GM21737 (cell line): ENCODE data around the gene COPB1.
A peak's percentile ranks its signal among the peaks of the same experiment; 100 is the strongest.
"Not testable (repeated sequence)": the region's sequence is repeated elsewhere in the genome, so short reads cannot be mapped to it uniquely, and the experiment has no call there.

Source experiments
- ATAC-seq: cut with Tn5 transposase; IDR thresholded peaks from one replicate; pipeline ENCODE4 v1.9.1; 2021; ENCODE audit warnings: mild to moderate bottlenecking, moderate library complexity; ENCODE audit not compliant: unreplicated experiment

The COPB1 gene, protein sequence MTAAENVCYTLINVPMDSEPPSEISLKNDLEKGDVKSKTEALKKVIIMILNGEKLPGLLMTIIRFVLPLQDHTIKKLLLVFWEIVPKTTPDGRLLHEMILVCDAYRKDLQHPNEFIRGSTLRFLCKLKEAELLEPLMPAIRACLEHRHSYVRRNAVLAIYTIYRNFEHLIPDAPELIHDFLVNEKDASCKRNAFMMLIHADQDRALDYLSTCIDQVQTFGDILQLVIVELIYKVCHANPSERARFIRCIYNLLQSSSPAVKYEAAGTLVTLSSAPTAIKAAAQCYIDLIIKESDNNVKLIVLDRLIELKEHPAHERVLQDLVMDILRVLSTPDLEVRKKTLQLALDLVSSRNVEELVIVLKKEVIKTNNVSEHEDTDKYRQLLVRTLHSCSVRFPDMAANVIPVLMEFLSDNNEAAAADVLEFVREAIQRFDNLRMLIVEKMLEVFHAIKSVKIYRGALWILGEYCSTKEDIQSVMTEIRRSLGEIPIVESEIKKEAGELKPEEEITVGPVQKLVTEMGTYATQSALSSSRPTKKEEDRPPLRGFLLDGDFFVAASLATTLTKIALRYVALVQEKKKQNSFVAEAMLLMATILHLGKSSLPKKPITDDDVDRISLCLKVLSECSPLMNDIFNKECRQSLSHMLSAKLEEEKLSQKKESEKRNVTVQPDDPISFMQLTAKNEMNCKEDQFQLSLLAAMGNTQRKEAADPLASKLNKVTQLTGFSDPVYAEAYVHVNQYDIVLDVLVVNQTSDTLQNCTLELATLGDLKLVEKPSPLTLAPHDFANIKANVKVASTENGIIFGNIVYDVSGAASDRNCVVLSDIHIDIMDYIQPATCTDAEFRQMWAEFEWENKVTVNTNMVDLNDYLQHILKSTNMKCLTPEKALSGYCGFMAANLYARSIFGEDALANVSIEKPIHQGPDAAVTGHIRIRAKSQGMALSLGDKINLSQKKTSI

DNA sequence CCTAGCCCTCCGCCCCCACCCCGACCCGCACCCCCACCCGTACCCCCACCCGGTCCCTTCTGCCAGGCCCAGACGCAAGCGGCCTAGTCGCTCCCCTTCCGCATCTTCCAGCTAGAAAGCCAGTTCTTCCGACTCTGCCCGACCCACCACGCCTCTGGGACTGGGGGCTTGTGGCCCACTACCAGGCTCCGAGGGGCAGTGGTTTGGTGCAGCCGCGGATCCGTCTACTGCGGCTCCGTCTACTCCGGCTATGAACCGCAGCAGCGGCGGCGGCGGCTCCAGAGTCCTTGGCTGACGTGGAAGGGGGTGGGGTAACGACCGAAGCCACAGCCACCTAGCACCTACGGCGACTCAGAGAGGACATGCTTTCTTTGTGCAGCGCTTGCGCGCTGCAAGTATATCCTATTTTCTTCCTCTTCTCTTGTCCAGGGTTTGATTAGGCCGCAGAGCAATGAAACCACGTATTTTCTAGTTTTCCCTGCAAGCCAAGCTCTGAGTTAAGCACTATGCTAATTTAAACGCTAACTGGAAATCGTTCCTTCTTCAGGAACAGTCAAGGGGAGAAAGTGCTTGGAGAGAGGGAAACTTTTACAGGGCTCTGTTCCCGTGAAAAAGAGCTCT is at the start of gene COPB1:
Gene COPB1 (minus strand): TSS at position 252 of the 621 bp plus-strand sequence. CDS start 883 bp downstream, outside the sequence.
- peak; percentile 93 for ATAC-seq

DNA sequence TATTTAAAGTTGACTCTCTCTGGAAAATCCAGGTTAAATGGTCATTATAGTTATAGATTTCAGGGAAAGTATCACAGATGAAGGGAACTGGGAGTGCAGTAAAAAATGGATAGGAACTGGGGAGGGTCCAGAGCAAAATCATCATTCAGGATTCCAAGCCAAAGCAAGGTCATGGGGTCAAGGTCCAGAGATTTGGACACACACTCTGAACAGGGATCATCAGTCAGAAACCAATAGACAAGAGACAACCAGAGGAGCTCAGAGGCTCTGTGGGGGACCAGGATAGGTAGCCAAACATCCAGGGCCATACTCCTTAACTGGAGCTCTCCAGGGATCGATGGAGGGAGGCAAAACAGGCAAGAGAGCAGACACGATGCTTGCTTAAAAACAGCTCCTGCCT is 47.8 kb upstream of the COPB1 start:
- ATAC-seq = no peak

DNA sequence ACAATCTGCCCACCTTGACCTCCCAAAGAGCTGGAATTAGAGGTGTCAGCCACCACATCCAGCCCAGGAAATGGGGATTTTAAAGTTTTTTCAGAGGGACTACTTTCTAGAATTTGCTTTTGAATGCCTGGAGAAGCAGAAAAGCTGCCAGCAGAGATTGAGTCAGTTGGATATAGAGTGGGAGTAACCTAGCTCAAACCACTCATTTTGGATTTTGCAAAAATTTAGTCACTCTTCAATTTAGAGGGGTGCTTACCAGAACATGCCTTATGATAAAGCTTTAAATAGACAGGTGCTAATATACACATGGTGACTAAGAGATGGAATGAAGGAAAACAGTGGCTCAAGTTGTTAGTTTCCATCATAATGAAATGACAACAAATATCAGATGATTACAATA is 47.1 kb upstream of the COPB1 start:
- ATAC-seq = no peak

DNA sequence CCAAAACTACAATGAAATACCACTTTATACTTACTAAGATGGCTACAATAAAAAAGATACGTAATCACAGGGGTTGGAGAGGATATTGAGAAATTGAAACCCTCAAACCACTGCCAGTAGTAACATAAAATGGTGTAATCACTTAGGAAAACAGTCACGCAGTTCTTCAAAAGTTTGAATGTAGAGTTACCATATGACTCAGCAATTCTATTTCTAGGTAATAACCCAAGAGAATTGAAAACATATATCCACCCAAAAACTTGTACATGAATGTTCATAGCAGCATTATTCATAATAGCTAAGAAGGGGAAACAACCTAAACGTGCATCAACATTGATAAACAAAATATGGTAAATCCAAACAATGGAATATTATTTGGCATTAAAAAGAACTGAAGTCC is 45.0 kb upstream of the COPB1 start:
- ATAC-seq = no peak

DNA sequence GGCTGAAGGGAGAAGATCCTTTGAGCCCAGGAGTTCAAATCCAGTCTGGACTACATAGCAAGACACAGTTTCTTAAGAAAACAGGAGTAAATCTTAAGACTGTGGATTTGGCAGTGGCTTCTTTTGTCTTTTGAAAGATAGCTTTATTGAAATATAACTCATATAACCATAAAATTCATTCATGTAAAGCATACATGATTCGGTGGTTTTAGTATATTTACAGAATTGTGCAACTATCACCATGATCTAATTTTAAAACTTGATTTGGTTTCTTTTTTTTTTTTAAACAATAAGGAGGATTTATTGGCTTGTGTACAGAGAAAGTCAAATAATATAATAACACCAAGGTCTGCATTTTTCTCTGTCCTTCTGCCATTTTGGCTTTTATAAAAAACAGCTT is 43.6 kb upstream of the COPB1 start:
- no peak for ATAC-seq

DNA sequence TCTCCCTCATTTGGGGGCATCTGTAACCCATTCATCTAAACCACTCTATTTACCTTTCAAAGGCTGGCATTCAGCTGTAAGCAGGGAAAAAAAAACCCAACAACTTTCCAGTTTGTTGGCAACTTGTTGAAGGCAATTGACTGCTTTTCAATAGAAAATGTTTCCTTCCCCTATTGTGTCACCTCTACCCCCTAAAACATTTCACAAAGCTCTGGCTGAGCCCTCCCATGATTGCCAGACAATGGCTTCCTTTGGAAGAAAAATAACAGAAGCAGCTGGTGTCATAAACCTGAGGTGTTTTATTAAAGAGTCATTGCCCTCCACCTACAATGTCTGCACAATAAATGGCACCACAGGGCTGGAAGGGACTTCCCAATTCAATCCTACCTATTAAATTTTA is 42.7 kb upstream of the COPB1 start:
- ATAC-seq = no peak

DNA sequence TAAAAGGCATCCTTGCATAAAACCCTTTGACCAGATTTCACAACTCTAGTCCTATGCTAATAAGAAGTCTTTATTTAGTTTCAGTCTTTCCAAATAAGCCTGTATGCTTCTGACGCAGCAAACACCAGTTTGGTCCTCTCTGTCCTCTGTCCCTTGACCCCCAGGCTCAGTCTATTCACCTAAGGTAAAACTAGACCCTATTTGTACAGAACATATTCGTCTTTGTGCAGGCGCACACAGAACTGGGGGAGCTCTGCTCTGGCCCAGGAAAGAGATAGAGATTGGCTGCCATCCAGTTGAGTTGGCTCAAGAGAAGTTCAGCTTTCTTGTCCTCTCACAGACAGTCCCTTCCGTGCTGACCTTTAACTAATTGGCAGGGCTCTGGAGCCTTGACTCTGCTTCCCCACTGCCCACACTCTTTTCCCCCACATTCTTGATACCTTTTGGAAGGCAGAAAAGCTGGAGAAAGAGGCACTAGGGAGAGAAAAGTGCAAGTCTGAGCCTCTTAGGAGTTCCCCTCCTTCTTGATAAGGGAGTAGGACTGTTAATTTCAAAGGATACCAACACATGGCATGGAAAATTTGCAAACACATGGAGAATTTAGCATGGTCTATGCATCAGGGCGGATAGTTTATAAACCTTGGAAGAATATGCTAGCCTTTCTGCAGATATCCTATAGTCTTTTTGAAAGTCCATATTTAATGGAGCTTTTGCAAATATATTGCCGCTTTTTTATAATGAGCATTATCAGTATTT is 41.8 kb upstream of the COPB1 start:
- no peak for ATAC-seq

DNA sequence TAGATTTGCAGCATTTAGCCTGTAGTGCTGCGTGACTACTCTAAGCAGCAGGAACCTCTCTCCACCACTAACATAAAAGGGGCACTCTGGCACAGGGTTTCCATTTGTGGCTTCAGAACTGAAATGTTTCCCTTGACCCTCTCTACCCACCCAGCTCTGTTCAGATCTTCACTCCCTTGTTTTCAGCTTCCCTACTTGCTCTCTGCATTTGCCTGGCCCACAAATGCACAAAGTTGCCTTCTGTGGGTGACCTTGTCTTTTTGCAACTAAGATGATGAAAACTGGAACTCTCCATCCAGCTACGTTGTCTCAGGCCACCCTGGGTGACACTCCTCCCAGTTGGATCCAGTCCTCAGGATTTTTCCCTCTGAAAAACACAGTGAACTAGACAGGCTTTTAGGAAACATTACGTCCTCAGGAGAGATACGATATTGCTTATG is 40.4 kb upstream of the COPB1 start:
- ATAC-seq = no peak

DNA sequence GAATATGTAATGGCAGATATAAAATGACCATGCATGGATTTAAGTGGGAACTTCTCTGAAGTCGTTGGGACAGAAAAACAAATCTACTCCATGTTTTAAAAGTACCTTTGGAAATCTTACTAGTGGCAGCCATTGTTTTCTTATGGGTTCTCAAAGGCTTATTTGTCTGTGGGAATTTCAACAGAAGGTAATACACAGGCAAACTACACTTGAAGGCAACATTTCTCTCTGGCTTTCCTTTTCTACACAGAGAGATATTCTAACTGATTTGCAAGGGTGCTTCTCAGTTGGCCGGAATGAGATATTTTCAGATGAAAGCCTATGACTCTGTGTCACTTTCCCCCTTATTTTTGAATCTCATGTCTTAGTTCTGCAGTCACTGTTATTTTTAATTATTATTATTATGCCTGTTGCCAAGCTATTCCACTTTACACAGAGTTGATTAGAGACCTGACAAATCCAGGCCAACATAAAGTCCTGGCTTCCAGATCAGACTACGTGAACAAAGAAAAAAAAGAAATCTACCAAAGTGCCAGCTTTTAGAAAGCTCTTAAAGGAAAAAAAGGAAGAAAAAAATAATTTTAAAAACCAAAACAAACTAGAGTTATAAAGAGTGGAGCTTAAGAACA is 39.4 kb upstream of the COPB1 start:
- no peak for ATAC-seq

DNA sequence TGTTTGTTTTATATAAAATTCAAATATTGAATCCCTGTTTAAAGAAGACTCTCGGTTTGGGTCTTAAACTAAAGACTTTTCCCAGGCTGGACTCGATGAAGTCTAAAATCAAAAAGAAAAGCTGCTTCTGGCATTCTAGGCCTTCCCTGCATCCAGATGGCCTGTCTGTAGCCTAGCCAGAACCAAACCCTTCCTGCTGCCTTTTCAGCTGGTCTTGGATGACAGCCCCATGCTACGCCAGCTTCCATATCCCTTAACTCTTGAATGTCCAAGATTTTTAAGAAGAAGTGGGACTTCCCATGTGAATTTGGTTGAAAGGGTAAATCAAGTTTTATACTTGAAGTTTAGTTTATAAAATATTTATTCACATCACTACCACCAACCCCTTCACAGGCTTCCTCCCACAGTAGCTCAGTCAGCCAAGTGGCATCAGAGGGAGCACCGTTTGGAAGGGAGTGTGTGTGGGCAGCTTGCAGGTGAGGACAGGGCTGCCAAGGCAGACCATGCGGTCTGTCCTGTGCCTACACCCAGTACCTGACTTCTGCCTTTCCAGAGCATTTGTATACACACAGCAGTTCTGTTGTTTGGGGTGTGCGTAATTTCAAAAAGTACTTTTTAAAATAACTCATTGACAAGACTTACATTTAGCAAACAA is 38.8 kb upstream of the COPB1 start:
- no peak for ATAC-seq

DNA sequence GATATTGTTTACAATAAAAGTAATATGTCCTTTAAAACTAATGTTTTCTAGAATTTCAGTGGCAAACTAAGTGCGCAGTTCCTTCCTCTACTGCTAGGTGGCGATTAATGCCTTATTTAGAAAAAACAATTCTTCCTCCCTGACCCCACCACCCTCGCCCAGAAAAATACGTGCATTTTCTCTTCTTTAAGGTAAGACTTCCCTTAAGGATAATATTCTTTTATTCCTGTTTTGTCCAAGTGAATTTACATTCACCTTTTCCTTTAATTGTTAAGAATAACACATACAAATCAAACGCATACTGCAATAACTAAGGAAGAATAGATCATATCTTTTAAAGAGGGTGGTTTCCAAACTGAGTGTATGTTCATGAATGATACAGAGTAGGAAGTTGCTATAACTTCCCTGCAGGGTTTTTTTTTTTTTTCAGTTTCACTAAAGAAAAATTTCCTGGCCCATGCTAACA is 37.6 kb upstream of the COPB1 start:
- peak; percentile 68 for ATAC-seq

DNA sequence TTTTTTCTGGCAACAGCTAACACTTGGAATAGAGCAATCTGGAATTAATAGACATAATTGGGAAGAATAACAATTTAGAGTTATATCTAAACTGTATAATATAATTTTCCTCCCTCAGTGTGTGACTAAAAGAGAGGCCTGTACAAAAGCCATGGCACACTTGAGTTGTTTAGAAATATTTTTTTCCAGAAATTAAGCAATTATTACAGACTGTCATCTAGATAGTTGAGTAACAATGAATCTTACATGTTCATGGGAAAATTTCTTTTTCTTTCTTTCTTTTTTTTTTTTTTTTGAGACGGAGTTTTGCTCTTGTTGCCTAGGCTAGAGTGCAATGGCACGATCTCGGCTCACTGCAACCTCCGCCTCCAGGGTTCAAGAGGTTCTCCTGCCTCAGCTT is 35.6 kb upstream of the COPB1 start:
- not testable (repeated sequence) for ATAC-seq

DNA sequence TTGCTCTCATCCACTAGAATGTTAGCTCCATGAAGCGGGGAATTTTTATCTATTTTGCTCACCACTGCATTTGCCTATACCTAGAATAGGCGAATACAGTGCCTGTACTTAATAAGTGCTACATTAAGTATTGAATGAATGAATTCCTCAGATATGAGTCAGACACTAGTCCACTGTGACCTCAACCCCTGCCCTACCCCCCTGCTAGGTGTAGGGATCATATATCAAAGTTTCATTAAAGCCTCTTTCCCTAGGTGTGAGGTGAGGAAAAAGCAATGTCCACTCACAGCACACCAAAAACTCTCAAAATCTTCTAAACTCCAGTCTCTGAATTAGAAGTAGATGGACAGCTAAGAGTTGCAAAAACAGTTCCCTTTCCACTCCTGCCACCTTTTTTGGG is 30.3 kb upstream of the COPB1 start:
- no peak for ATAC-seq

DNA sequence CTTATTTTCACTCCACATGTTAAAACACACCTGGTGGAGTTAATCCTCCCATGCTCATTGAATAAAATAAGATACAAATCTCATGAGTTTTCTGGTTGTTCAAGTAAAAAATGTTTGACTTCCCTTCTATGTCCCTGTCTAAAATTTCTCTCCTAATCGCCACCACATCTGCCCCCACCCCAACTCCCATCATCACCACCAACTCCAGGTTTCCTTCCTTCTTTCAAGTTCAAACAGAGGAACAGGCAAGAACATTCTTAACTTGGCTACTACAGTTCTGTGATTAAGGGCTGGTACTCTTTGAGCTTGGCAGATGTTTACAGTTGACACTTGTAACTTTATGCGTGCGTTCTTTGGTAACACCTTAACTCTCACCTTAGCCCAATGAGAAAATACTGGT is 29.7 kb upstream of the COPB1 start:
- ATAC-seq = no peak

DNA sequence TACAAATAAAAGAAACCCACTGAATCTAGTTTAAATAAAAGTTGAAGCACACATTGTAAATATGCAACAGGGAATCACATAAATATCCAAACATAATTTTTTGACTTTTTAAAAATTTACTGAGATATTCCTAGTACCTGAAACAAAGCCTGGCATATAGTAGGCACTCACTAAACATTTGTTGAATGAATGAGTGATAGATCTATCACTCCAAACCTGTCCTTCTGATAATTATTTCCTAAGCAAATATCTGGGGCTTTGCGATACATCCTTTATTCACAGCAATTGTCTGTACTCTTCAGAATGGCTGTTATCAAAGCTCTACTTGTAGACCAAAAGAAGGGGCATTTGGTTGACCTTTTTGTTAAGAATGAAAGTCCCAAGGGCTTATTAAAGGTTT is 23.2 kb upstream of the COPB1 start:
- no peak for ATAC-seq

DNA sequence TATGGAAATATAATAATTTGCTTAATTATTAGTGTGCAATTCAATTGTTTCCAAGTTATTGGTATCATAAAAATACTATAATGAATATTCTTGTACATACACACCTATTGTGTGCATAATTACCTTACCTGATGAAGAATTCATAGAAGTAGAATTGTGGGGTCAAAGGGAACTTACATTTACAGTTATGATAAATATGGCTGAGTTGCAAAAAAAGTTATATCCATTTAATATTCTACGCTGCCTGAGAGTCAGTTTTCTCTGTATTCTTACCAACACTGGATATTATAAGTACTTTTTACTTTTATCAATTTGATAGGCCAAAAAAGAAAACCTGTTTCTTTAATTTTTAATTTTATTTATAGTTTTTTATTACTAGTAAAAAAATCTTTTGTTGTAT is 22.6 kb upstream of the COPB1 start:
- ATAC-seq = no peak

DNA sequence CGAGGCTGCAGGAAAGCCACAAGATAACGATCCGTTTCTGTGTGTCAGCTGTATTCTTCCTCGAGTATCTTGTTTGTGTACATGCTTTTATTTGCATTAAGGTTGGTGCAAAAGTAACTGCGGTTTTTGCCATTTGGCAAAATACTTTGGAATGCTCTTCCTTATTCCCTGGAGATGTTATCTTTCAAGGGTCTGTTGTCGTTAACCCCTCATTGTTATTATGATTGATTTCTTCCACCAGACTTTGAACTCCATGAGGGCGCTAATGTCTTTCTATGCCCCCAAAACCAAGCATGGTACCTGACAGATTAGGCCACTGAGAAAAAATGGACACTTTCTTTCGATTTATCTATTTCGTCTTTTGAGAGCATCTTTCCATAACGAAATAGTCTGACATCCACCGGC is 21.1 kb upstream of the COPB1 start:
- no peak for ATAC-seq

DNA sequence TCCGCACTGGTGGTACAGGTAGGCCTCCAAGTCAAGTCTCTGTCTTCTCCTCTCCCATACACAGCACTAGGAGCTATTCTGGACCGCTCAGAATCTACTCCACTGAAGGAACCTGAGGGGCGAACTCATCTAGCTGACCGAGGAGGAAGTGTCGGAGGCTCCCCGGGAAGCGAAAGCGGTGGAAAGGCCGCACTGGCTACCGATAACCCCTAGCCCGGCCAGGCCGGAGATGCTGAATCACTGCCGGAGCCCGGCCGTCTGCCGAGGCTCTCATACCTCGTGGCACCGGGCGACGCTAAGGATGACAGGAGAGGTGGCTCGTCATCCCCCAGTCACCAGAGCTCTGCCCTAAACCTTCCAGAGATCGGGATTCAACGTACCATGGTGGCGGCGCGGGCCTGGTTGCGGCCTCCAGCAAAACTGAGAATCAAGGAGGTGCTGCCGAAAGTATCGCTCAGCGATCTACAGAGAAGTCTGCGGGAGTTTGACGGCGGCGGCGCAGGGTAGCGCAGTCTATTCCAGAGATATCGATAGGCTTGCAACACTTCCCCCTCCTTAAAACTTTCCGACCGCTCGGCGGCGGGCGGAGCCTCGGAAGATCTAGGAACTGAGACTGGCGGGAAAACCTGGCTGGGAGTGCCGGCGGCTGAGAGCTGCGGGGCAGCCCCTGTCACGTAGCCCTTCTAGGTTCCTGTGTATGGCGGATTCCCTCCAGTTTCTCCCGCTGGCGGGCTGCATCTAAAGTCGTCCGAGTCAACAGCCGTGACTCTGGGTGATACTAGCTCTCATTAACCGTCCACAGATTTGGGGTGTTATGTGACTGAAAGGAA is 20.5 kb upstream of the COPB1 start, which contains the start of gene PSMA1:
Gene PSMA1 (minus strand): TSS at position 470 of the 830 bp plus-strand sequence. CDS start 87 bp downstream, at position 383.
- peak; percentile 91 for ATAC-seq

DNA sequence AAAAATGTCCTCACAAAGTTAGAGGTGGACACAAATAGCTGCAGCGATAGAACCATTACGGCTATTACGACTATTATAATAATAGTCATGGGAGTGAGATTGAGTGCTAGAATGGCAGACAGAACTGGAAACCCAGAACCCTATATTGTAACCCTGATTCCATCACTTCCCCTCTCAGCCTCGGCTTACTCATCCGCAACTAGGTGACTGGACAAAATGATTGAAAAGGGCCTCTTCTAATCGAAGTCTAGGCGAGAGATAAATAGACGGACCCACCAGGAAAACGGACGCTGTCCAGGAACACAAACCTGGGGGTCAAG is 19.9 kb upstream of the COPB1 start:
- ATAC-seq = peak; percentile 6
